ENCODE measurements around the gene CPXM1. TPM values are rescaled to one million over a fixed set of nuclear protein-coding genes. Genes with fewer than 3 reads are reported as not detected.

CPXM1 gene
- total and polyA plus RNA-seq, 2 experiments from 2014 or later, result 0.08 TPM; not detected in 1

GRCh38 chr20:2780948-2781347, 19.5 kb downstream of the CPXM1 start:
- Histone ChIP-seq H3K36me3 (ENCODE audit: low read depth) (no peaks in the 10 kb centered on the region), H3F3A (ENCODE audit: insufficient read depth) (no peaks in the 10 kb centered on the region), H2AFZ (no peak overlapping the region), H3K4me3 (no peak overlapping the region), H3K9me3 (ENCODE audit: low read depth) (no peaks in the 10 kb centered on the region), H3K4me1 (ENCODE audit: insufficient read depth) (no peaks in the 10 kb centered on the region), H3K27me3 (replicated peaks; ENCODE audit: insufficient read depth) (peaks cover 47% of the 10 kb centered on the region), H3K79me2 (ENCODE audit: insufficient read depth) (no peaks in the 10 kb centered on the region), H4K20me1 (ENCODE audit: insufficient read depth) (no peaks in the 10 kb centered on the region), H3K9ac (no peak overlapping the region), H3K27ac (no peak overlapping the region), H3K4me2 (ENCODE audit: unreplicated experiment) (no peak overlapping the region), H3K9me2 (ENCODE audit: insufficient read depth) (no peaks in the 10 kb centered on the region)
- WGBS, 2 experiments (ENCODE audit: low coverage in 1 of 2, low lambda C conversion rate in 2 of 2, missing lambda C conversion rate in 2 of 2), result 17 to 27% methylated on average over 3 of the region's 3 CpGs
- DNase-seq, result no peak
- no peak for TF ChIP-seq EZH2phosphoT487 (IDR thresholded peaks at IDR 0.05; ENCODE audit: insufficient read depth, low read depth)
- no peak for TF ChIP-seq EZH2 (IDR thresholded peaks at IDR 0.05; ENCODE audit: insufficient read depth, poor library complexity, severe bottlenecking)
- in situ Hi-C loops (cut with MboI), result no loop called here

GRCh38 chr20:2778602-2779321, 21.7 kb downstream of the CPXM1 start:
- H2AFZ ChIP-seq, result no peak overlapping the region
- H3F3A ChIP-seq (ENCODE audit: insufficient read depth), result no peaks in the 10 kb centered on the region
- no peak for TF ChIP-seq EZH2 (IDR thresholded peaks at IDR 0.05; ENCODE audit: insufficient read depth, poor library complexity, severe bottlenecking)
- no peak for TF ChIP-seq EZH2phosphoT487 (IDR thresholded peaks at IDR 0.05; ENCODE audit: insufficient read depth, low read depth)
- no peaks in the 10 kb centered on the region for H3K79me2 ChIP-seq (ENCODE audit: insufficient read depth)
- H3K4me1 ChIP-seq (ENCODE audit: insufficient read depth), result no peaks in the 10 kb centered on the region
- H3K4me3 ChIP-seq, result no peak overlapping the region
- no peaks in the 10 kb centered on the region for H3K36me3 ChIP-seq (ENCODE audit: low read depth)
- no peak overlapping the region for H3K27ac ChIP-seq
- DNase-seq, result no peak
- no peaks in the 10 kb centered on the region for H3K9me2 ChIP-seq (ENCODE audit: insufficient read depth)
- peaks cover 38% of the 10 kb centered on the region for H3K27me3 ChIP-seq (replicated peaks; ENCODE audit: insufficient read depth)
- in situ Hi-C loops (cut with MboI), result no loop called here
- no peak overlapping the region for H3K4me2 ChIP-seq (ENCODE audit: unreplicated experiment)
- H3K9me3 ChIP-seq (ENCODE audit: low read depth), result no peaks in the 10 kb centered on the region
- H3K9ac ChIP-seq, result no peak overlapping the region
- no peaks in the 10 kb centered on the region for H4K20me1 ChIP-seq (ENCODE audit: insufficient read depth)
- WGBS, 2 experiments (ENCODE audit: low coverage in 1 of 2, low lambda C conversion rate in 2 of 2, missing lambda C conversion rate in 2 of 2), result 64 to 73% methylated on average over 10 of the region's 10 CpGs

- no peak overlapping the region for H3K4me2 ChIP-seq (ENCODE audit: unreplicated experiment)
- H3K9ac ChIP-seq, result no peak overlapping the region
- H3K4me1 ChIP-seq (ENCODE audit: insufficient read depth), result no peaks in the 10 kb centered on the region
- H3K27ac ChIP-seq, result no peak overlapping the region
- no peak for DNase-seq
- in situ Hi-C loops (cut with MboI), result no loop called here
- no peaks in the 10 kb centered on the region for H3K9me2 ChIP-seq (ENCODE audit: insufficient read depth)
- peaks cover 32% of the 10 kb centered on the region for H3K27me3 ChIP-seq (replicated peaks; ENCODE audit: insufficient read depth)
- H3K4me3 ChIP-seq, result no peak overlapping the region
- H2AFZ ChIP-seq, result no peak overlapping the region
- 8 to 13% methylated on average over 3 of the region's 3 CpGs for WGBS, 2 experiments (ENCODE audit: low coverage in 1 of 2, low lambda C conversion rate in 2 of 2, missing lambda C conversion rate in 2 of 2)
- H3F3A ChIP-seq (ENCODE audit: insufficient read depth), result no peaks in the 10 kb centered on the region
- H3K79me2 ChIP-seq (ENCODE audit: insufficient read depth), result no peaks in the 10 kb centered on the region
- H3K9me3 ChIP-seq (ENCODE audit: low read depth), result no peaks in the 10 kb centered on the region
- TF ChIP-seq EZH2phosphoT487 (IDR thresholded peaks at IDR 0.05; ENCODE audit: insufficient read depth, low read depth) (no peak), EZH2 (IDR thresholded peaks at IDR 0.05; ENCODE audit: insufficient read depth, poor library complexity, severe bottlenecking) (no peak)
- H3K36me3 ChIP-seq (ENCODE audit: low read depth), result no peaks in the 10 kb centered on the region
- no peaks in the 10 kb centered on the region for H4K20me1 ChIP-seq (ENCODE audit: insufficient read depth)
These were observed 25.3 kb downstream of the CPXM1 start for GRCh38 chr20:2775139-2775538.

- no peaks in the 10 kb centered on the region for H3K9me2 ChIP-seq (ENCODE audit: insufficient read depth)
- WGBS, 2 experiments (ENCODE audit: low coverage in 1 of 2, low lambda C conversion rate in 2 of 2, missing lambda C conversion rate in 2 of 2), result 53 to 67% methylated on average over 9 of the region's 9 CpGs
- peaks cover 27% of the 10 kb centered on the region for H3K27me3 ChIP-seq (replicated peaks; ENCODE audit: insufficient read depth)
- in situ Hi-C loops (cut with MboI), result no loop called here
- no peak overlapping the region for H3K9ac ChIP-seq
- no peak overlapping the region for H3K4me3 ChIP-seq
- no peaks in the 10 kb centered on the region for H4K20me1 ChIP-seq (ENCODE audit: insufficient read depth)
- DNase-seq, result no peak
- no peaks in the 10 kb centered on the region for H3K36me3 ChIP-seq (ENCODE audit: low read depth)
- H3K27ac ChIP-seq, result no peak overlapping the region
- no peak for TF ChIP-seq EZH2phosphoT487 (IDR thresholded peaks at IDR 0.05; ENCODE audit: insufficient read depth, low read depth)
- TF ChIP-seq EZH2 (IDR thresholded peaks at IDR 0.05; ENCODE audit: insufficient read depth, poor library complexity, severe bottlenecking), result no peak
- H2AFZ ChIP-seq, result no peak overlapping the region
- no peaks in the 10 kb centered on the region for H3K4me1 ChIP-seq (ENCODE audit: insufficient read depth)
- H3K79me2 ChIP-seq (ENCODE audit: insufficient read depth), result no peaks in the 10 kb centered on the region
- no peaks in the 10 kb centered on the region for H3F3A ChIP-seq (ENCODE audit: insufficient read depth)
- H3K9me3 ChIP-seq (ENCODE audit: low read depth), result no peaks in the 10 kb centered on the region
- no peak overlapping the region for H3K4me2 ChIP-seq (ENCODE audit: unreplicated experiment)
These were observed 26.6 kb downstream of the CPXM1 start for GRCh38 chr20:2773812-2774211.
